Endothelial cell of umbilical vein (primary cell): ENCODE data around the gene UBE2U. TPM values are rescaled to one million over a fixed set of nuclear protein-coding genes. Genes with fewer than 3 reads are reported as not detected.

Experiments
- BruUV-seq: library from RNA; stranded (reverse); fragments of 400-500 nt; replicated peaks from 2 replicates; lab custom pipeline; 2021; lab: Mats Ljungman, UMichigan
- CTCF ChIA-PET: fragments of 300-600, 350-600 bp; sonication (Branson Sonifier 250); formaldehyde crosslinking; loops from one replicate; lab custom pipeline; 2021; ENCODE audit warnings: antibody characterized with exemption, inconsistent platforms; lab: Charles Lee
- POLR2A ChIA-PET: fragments of 300-600, 350-600 bp; sonication (Branson Sonifier 250); formaldehyde crosslinking; loops from one replicate; lab custom pipeline; 2021; ENCODE audit warnings: antibody characterized with exemption, inconsistent platforms; lab: Charles Lee
- DNase-seq: peaks from one replicate; pipeline ENCODE4 v3.0.0-alpha.2; 2011; ENCODE audit warnings: low read depth, low spot score
- FAIRE-seq: peaks from 2 replicates; lab custom pipeline; 2011; peaks lifted over from hg19 to GRCh38; lab: Jason Lieb, UNC
- H2AFZ ChIP-seq: 2 replicates; pipeline ENCODE4 v1.6.0; 2012; ENCODE audit warnings: low read depth, low read length, control low read depth, inconsistent platforms
- H3K27ac ChIP-seq: 2 replicates; pipeline ENCODE4 v1.5.1; 2011; ENCODE audit warnings: low read depth, mild to moderate bottlenecking, control low read depth, low read length, moderate library complexity; ENCODE audit not compliant: insufficient read depth
- H3K27me3 ChIP-seq, 2 experiments: 2 replicates each; pipeline versions ENCODE4 v1.6.0 to v1.6.1; 2011; ENCODE audit warnings: low read length in 2 of 2, mixed read lengths in 1 of 2; ENCODE audit not compliant: control insufficient read depth in 2 of 2, insufficient read depth in 2 of 2
- H3K36me3 ChIP-seq, 2 experiments: 2 replicates in 1 of 2; 3 replicates in 1 of 2; pipeline ENCODE4 v1.5.1; 2011; ENCODE audit warnings: low read length in 2 of 2, mild to moderate bottlenecking in 1 of 2, moderate library complexity in 1 of 2; ENCODE audit not compliant: control insufficient read depth in 2 of 2, insufficient read depth in 2 of 2; ENCODE audit errors: extremely low read depth in 1 of 2
- H3K4me1 ChIP-seq: 3 replicates; pipeline ENCODE4 v1.5.1; 2011; ENCODE audit warnings: mild to moderate bottlenecking, low read length; ENCODE audit not compliant: control insufficient read depth, insufficient read depth; ENCODE audit errors: extremely low read depth
- H3K4me2 ChIP-seq: 2 replicates; pipeline ENCODE4 v1.6.1; 2011; ENCODE audit warnings: low read length, control low read depth, mixed read lengths; ENCODE audit not compliant: insufficient read depth
- H3K4me3 ChIP-seq, 3 experiments: fragments of 200-600 bp in 1 of 3; sonication (generic), shearing (Covaris generic) in 1 of 3; replicated peaks in 1 of 3; 2 replicates each; pipeline ENCODE4 v1.5.1; 2011 to 2016; ENCODE audit warnings: control low read depth in 3 of 3, low read length in 3 of 3, mild to moderate bottlenecking in 2 of 3, inconsistent platforms in 1 of 3, low read depth in 1 of 3, moderate library complexity in 1 of 3; ENCODE audit not compliant: insufficient read depth in 1 of 3
- H3K79me2 ChIP-seq: 2 replicates; pipeline ENCODE4 v1.6.0; 2012; ENCODE audit warnings: low read length, inconsistent platforms; ENCODE audit not compliant: control insufficient read depth, insufficient read depth
- H3K9ac ChIP-seq: replicated peaks from 2 replicates; pipeline ENCODE3; 2011; ENCODE audit warnings: low read length, control low read depth; ENCODE audit not compliant: insufficient read depth; ENCODE audit errors: extremely low read depth
- H3K9me1 ChIP-seq: replicated peaks from 3 replicates; pipeline ENCODE4 v1.6.0; 2011; ENCODE audit warnings: mild to moderate bottlenecking, low read length; ENCODE audit not compliant: control insufficient read depth, insufficient read depth; ENCODE audit errors: extremely low read depth
- H3K9me3 ChIP-seq: replicated peaks from 2 replicates; pipeline ENCODE4 v1.5.1; 2012; ENCODE audit warnings: low read length, inconsistent platforms; ENCODE audit not compliant: control insufficient read depth, insufficient read depth
- H4K20me1 ChIP-seq: replicated peaks from 2 replicates; pipeline ENCODE3; 2011; ENCODE audit warnings: mild to moderate bottlenecking, low read length; ENCODE audit not compliant: control insufficient read depth, insufficient read depth; ENCODE audit errors: extremely low read depth
- CTCF ChIP-seq, 2 donors: IDR thresholded peaks; 1 replicate in 1 of 2; 2 replicates in 1 of 2; pipeline ENCODE4 v1.5.1; 2011; ENCODE audit warnings: low read length in 2 of 2, mild to moderate bottlenecking in 2 of 2, moderate library complexity in 2 of 2, control low read depth in 1 of 2, inconsistent platforms in 1 of 2, low read depth in 1 of 2; ENCODE audit not compliant: insufficient read depth in 1 of 2; ENCODE audit errors: extremely low read depth in 1 of 2
- EZH2 ChIP-seq: IDR thresholded peaks from 2 replicates; pipeline ENCODE4 v1.6.1; 2012; ENCODE audit warnings: borderline replicate concordance, low read depth, mild to moderate bottlenecking, moderate library complexity, low read length, inconsistent platforms; ENCODE audit not compliant: severe bottlenecking
- FOS ChIP-seq: IDR thresholded peaks from 2 replicates; pipeline ENCODE4 v1.6.1; 2011; ENCODE audit warnings: mild to moderate bottlenecking, low read length, moderate library complexity, borderline replicate concordance; ENCODE audit not compliant: insufficient read depth
- GATA2 ChIP-seq: IDR thresholded peaks from 2 replicates; pipeline ENCODE4 v1.7.0; 2011; ENCODE audit warnings: low read depth, mild to moderate bottlenecking, moderate library complexity, mixed read lengths, low read length; ENCODE audit not compliant: insufficient read length, insufficient read depth
- JUN ChIP-seq: IDR thresholded peaks from 2 replicates; pipeline ENCODE4 v1.6.1; 2011; ENCODE audit warnings: borderline replicate concordance, low read depth; ENCODE audit not compliant: insufficient read length, insufficient read depth
- MAX ChIP-seq: IDR thresholded peaks from 2 replicates; pipeline ENCODE4 v1.6.1; 2011; ENCODE audit not compliant: insufficient read depth, insufficient read length
- MYC ChIP-seq: IDR thresholded peaks from one replicate; pipeline ENCODE4 v1.6.1; 2011; ENCODE audit warnings: mild to moderate bottlenecking, low read depth, low read length
- POLR2A ChIP-seq: IDR thresholded peaks from 2 replicates; pipeline ENCODE4 v1.6.1; 2012; ENCODE audit warnings: low read depth, mild to moderate bottlenecking, control low read depth, low read length
- POLR2AphosphoS5 ChIP-seq: IDR thresholded peaks from 2 replicates; pipeline ENCODE4 v1.6.1; 2012; ENCODE audit warnings: low read depth, mild to moderate bottlenecking, control low read depth, low read length, moderate library complexity; ENCODE audit not compliant: insufficient read depth
- dilution Hi-C: fragments of 300-500 bp; cut with MboI; formaldehyde crosslinking; loops from one replicate; pipeline ENCODE4 v1.15.0; 2019; ENCODE audit warnings: low sequenced_read_pairs; ENCODE audit not compliant: extremely low pct_ligation_motif_present
- intact Hi-C: fragments of 100-400 bp; cut with micrococcal nuclease; formaldehyde crosslinking; loops from one replicate; pipeline ENCODE4 v1.10.0; 2022
- polyA plus RNA-seq, 4 experiments: library from polyadenylated mRNA; depleted of rRNA in 3 of 4; stranded (reverse) in 3 of 4; unstranded in 1 of 4; fragments of >200 nt; gene quantifications; 2 replicates each; pipeline versions ENCODE4 v1.2.1 to v1.2.3, GENCODE V29; 2011 to 2012; ENCODE audit warnings: missing spikeins in 1 of 4
- total RNA-seq: library from RNA; stranded (reverse); gene quantifications from 2 replicates; pipeline ENCODE4 v1.2.3, GENCODE V29; 2021

Gene UBE2U
- total and polyA plus RNA-seq, 2 donors (not counting 3 experiments of a cell fraction or from before 2014, with no cell fraction given): not detected

- Histone ChIP-seq H2AFZ (no peak overlapping the region), H3K4me3 (no peak overlapping the region), H3K79me2 (no peaks in the 10 kb centered on the region), H3K4me2 (no peak overlapping the region), H3K9ac (no peak overlapping the region), H3K27me3 (no peaks in the 10 kb centered on the region), H3K4me1 (peaks cover 14% of the 10 kb centered on the region), H3K9me1 (no peaks in the 10 kb centered on the region), H3K36me3 (no peaks in the 10 kb centered on the region), H3K27ac (no peak overlapping the region), H3K9me3 (no peaks in the 10 kb centered on the region), H4K20me1 (no peaks in the 10 kb centered on the region)
- no TSS peak for BruUV-seq
- no peak for TF ChIP-seq MAX
- no peak for TF ChIP-seq CTCF (IDR thresholded peaks at IDR 0.05; ENCODE audit: extremely low read depth in 1 of 2, insufficient read depth in 1 of 2, low read depth in 1 of 2, low read length in 2 of 2)
- TF ChIP-seq JUN: no peak
- no peak for TF ChIP-seq POLR2AphosphoS5
- TF ChIP-seq MYC: no peak
- no peak for TF ChIP-seq GATA2
- TF ChIP-seq POLR2A: no peak
- TF ChIP-seq EZH2: no peak
- no peak for TF ChIP-seq FOS
- POLR2A ChIA-PET: no interaction called here
- FAIRE-seq (no peak), DNase-seq (no peak)
- CTCF ChIA-PET: no interaction called here
- dilution Hi-C loops (no loop called here), intact Hi-C loops (no loop called here)
Observed at GRCh38 chr1:64175639-64176038, 27.8 kb upstream of the UBE2U start.
